ENCODE measurements around the gene G3BP2. TPM values are rescaled to one million over a fixed set of nuclear protein-coding genes. Genes with fewer than 3 reads are reported as not detected.
"Not testable (repeated sequence)": the region's sequence is repeated elsewhere in the genome, so short reads cannot be mapped to it uniquely, and the experiment has no call there.

G3BP2 gene
- total RNA-seq, 4 donors from 2014 or later, result 51.5 to 90.2 (median 65.1) TPM

DNA sequence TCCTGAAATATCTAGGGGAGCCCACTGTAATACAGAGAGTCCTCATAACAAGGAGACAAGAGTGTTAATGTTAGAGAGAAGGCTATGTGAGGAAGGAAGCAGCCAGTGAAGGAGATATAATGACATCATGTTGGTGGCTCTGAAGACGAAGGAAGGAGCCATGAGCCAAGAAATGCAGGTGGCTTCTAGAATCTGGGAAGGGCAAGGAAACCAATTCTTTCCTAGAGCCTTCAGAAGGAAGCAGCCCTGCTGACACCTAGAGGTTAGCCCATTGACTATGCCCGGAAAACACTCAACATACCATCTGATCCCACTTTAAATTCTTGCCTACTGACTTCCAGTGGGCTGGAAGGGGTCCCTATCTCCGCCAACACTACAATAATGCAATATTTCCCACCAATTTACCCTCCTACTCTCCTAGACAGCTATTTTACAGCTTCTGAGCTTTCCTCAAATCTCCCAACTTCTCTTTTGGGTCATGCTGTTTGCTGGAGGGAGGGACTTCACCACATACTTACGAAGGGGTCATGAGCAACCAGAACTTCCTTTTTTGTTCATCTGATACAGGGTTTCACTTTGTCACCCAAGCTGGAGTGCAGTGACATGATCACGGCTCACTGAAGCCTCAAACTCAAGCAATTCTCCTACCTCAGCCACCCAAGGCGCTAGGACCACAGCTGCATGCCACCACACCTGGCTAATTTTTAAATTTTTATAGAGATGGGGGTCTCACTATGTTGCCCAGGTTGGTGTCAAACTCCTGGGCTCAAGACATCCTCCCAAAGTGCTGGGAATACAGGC, 25.2 kb upstream of the G3BP2 start:
- H3K4me1 ChIP-seq, result peaks cover 0 to 9% (median 0%) of the 10 kb centered on the region in 3 donors
- peaks cover 0 to 7% (median 0%) of the 10 kb centered on the region in 3 donors for H3K36me3 ChIP-seq
- no peaks in the 10 kb centered on the region for H3K9me3 ChIP-seq
- peak overlapping the region in 3 of 4 donors; percentile 10 to 74 (median 35) for H3K27ac ChIP-seq
- TF ChIP-seq CTCF (IDR thresholded peaks at IDR 0.05) (no peak), POLR2A (IDR thresholded peaks at IDR 0.05) (no peak)
- WGBS, 2 donors, result 65 to 76% methylated on average over 6 of the region's 6 CpGs
- H3K27me3 ChIP-seq, result no peaks in the 10 kb centered on the region
- no peak for DNase-seq
- intact Hi-C loops (cut with DNase I), result no loop called here
- no peak overlapping the region for H3K4me3 ChIP-seq

DNA sequence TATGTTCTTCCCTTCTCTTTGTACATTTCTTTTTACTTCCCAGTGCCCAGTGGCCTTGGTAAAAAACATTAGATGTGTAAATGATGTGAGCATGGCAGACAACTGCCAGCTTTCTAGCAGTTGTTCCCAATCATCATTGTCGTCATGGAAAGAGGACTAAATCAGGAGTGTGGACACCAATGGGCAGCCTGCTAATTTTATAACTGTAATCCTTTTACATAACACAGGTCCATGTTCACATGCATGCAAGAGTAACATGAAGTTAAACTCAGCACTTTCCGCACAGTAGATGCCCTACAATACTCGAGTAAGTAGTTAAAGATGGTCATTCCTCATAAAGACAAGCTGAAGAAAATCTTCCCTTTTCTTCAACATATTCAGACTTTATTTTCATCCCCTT, 23.4 kb upstream of the G3BP2 start:
- no peak for DNase-seq
- Histone ChIP-seq H3K9me3 (no peaks in the 10 kb centered on the region), H3K27me3 (no peaks in the 10 kb centered on the region), H3K4me1 (peaks cover 0 to 9% (median 0%) of the 10 kb centered on the region in 3 donors), H3K27ac (no peak overlapping the region), H3K36me3 (peaks cover 0 to 18% (median 0%) of the 10 kb centered on the region in 3 donors), H3K4me3 (no peak overlapping the region)
- intact Hi-C loops (cut with DNase I), result no loop called here
- TF ChIP-seq POLR2A (IDR thresholded peaks at IDR 0.05) (no peak), CTCF (IDR thresholded peaks at IDR 0.05) (no peak)
- 57 to 95% methylated on average over 3 of the region's 3 CpGs for WGBS, 2 donors

- Histone ChIP-seq H3K4me1 (peaks cover 0 to 9% (median 0%) of the 10 kb centered on the region in 3 donors), H3K27ac (no peak overlapping the region), H3K27me3 (no peaks in the 10 kb centered on the region), H3K36me3 (peaks cover 0 to 22% (median 0%) of the 10 kb centered on the region in 3 donors), H3K9me3 (no peaks in the 10 kb centered on the region), H3K4me3 (no peak overlapping the region)
- WGBS, 2 donors, result 28 to 40% methylated on average over 2 to 3 of the region's 3 CpGs
- DNase-seq, result no peak
- TF ChIP-seq POLR2A (IDR thresholded peaks at IDR 0.05), result no peak
- no peak for TF ChIP-seq CTCF (IDR thresholded peaks at IDR 0.05)
- intact Hi-C loops (cut with DNase I), result no loop called here
Measured at GRCh38 chr4:75696071-75696470, 22.9 kb upstream of the G3BP2 start.

DNA sequence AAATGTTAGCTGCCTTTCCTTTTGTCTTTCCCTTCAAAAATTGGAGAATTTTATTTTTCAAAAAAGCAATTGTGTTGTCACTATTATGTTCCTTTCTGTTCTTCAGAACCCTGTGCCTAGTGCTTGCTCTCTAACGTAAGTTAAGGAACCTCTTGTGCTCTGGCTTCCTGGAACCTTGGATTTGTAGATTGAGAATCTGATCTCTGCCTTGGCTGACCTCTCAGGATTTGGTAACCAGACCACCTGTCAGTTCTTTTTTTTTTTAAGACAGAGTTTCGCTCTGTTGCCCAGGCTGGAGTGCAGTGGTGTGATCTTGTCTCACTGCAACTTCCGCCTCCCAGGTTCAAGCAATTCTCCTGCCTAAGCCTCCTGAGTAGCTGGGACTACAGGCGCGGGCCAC, 18.9 kb upstream of the G3BP2 start:
- H3K9me3 ChIP-seq; H3K27me3 ChIP-seq; H3K4me1 ChIP-seq; H3K4me3 ChIP-seq; DNase-seq; intact Hi-C loops (cut with DNase I); H3K27ac ChIP-seq: not testable (repeated sequence)
- WGBS, 2 donors, result 97 to 98% methylated on average over 2 to 5 of the region's 5 CpGs
- H3K36me3 ChIP-seq, result peaks cover 0 to 22% (median 0%) of the 10 kb centered on the region in 3 donors

- H3K36me3 ChIP-seq; H3K9me3 ChIP-seq; H3K4me1 ChIP-seq; H3K27ac ChIP-seq; DNase-seq; intact Hi-C loops (cut with DNase I); H3K4me3 ChIP-seq; H3K27me3 ChIP-seq: not testable (repeated sequence)
- 83 to 100% methylated on average over 1 of the region's 1 CpG for WGBS, 2 donors
Measured at GRCh38 chr4:75687125-75687524, 13.9 kb upstream of the G3BP2 start.

DNA sequence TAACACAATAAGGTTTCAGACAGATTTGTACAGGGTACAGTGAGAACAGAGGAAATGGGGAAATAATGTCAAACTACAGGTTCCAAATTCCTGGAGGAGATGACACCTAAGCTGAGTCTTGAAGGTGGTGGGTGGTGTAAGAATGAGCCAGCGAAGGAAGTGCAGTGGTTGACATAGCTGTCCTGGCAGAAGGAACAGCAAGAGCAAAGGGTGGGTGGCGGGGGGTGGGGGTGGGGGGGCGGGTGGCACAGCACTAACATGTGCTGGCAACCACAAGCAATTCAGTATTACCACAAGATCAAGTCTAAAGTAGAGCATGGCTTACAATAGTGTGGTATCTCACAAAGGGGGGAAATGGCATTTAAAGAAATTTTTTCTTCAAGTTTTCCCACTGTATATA, 13.1 kb upstream of the G3BP2 start:
- no peak overlapping the region for H3K27ac ChIP-seq
- H3K36me3 ChIP-seq, result peaks cover 0 to 2% (median 0%) of the 10 kb centered on the region in 3 donors
- TF ChIP-seq CTCF (IDR thresholded peaks at IDR 0.05) (no peak), POLR2A (IDR thresholded peaks at IDR 0.05) (no peak)
- 66 to 100% methylated on average over 1 to 3 of the region's 3 CpGs for WGBS, 2 donors
- intact Hi-C loops (cut with DNase I), result no loop called here
- H3K4me3 ChIP-seq, result no peak overlapping the region
- no peak for DNase-seq
- no peaks in the 10 kb centered on the region for H3K4me1 ChIP-seq
- no peaks in the 10 kb centered on the region for H3K27me3 ChIP-seq
- no peaks in the 10 kb centered on the region for H3K9me3 ChIP-seq

Measured in esophagus squamous epithelium (tissue), 5 donors.